ENCODE results near the gene SERINC1. TPM values are rescaled to one million over a fixed set of nuclear protein-coding genes. Genes with fewer than 3 reads are reported as not detected.

The SERINC1 gene
- total RNA-seq, 1 donor from 2014 or later, result 102 TPM

- no peak for TF ChIP-seq CTCF (IDR thresholded peaks at IDR 0.05; ENCODE audit: unreplicated experiment)
- DNase-seq (ENCODE audit: low spot score), result no peak
- no peak overlapping the region for H3K4me3 Mint-ChIP-seq (ENCODE audit: unreplicated experiment)
- no peak overlapping the region for H3K27ac Mint-ChIP-seq (ENCODE audit: unreplicated experiment)
- no peaks in the 10 kb centered on the region for H3K9me3 Mint-ChIP-seq (ENCODE audit: unreplicated experiment)
- H3K36me3 Mint-ChIP-seq (ENCODE audit: low read depth, unreplicated experiment), result no peaks in the 10 kb centered on the region
- H3K4me1 Mint-ChIP-seq (ENCODE audit: unreplicated experiment), result no peaks in the 10 kb centered on the region
- H3K27me3 Mint-ChIP-seq (ENCODE audit: unreplicated experiment), result no peaks in the 10 kb centered on the region
These were observed 54.8 kb downstream of the SERINC1 start for GRCh38 chr6:122416825-122417224.

- Mint-ChIP-seq H3K27me3 (ENCODE audit: unreplicated experiment) (peaks cover 1% of the 10 kb centered on the region), H3K36me3 (ENCODE audit: low read depth, unreplicated experiment) (no peaks in the 10 kb centered on the region), H3K4me1 (ENCODE audit: unreplicated experiment) (peaks cover 8% of the 10 kb centered on the region), H3K27ac (ENCODE audit: unreplicated experiment) (no peak overlapping the region), H3K4me3 (ENCODE audit: unreplicated experiment) (no peak overlapping the region), H3K9me3 (ENCODE audit: unreplicated experiment) (no peaks in the 10 kb centered on the region)
- no peak for DNase-seq (ENCODE audit: low spot score)
- no peak for TF ChIP-seq CTCF (IDR thresholded peaks at IDR 0.05; ENCODE audit: unreplicated experiment)
These were observed 59.6 kb downstream of the SERINC1 start for GRCh38 chr6:122412001-122412400.

GRCh38 chr6:122408702-122409458 lies 62.7 kb downstream of the SERINC1 start:
- Mint-ChIP-seq H3K27ac (ENCODE audit: unreplicated experiment) (no peak overlapping the region), H3K9me3 (ENCODE audit: unreplicated experiment) (no peaks in the 10 kb centered on the region)

GRCh38 chr6:122408240-122408639 lies 63.4 kb downstream of the SERINC1 start:
- no peaks in the 10 kb centered on the region for H3K36me3 Mint-ChIP-seq (ENCODE audit: low read depth, unreplicated experiment)
- H3K27ac Mint-ChIP-seq (ENCODE audit: unreplicated experiment), result no peak overlapping the region
- H3K4me1 Mint-ChIP-seq (ENCODE audit: unreplicated experiment), result peaks cover 11% of the 10 kb centered on the region
- no peaks in the 10 kb centered on the region for H3K9me3 Mint-ChIP-seq (ENCODE audit: unreplicated experiment)
- no peak for TF ChIP-seq CTCF (IDR thresholded peaks at IDR 0.05; ENCODE audit: unreplicated experiment)
- H3K4me3 Mint-ChIP-seq (ENCODE audit: unreplicated experiment), result no peak overlapping the region
- no peak for DNase-seq (ENCODE audit: low spot score)
- peaks cover 1% of the 10 kb centered on the region for H3K27me3 Mint-ChIP-seq (ENCODE audit: unreplicated experiment)

More at GRCh38 chr6:122408702-122409458, 62.7 kb downstream of the SERINC1 start:
- DNase-seq (ENCODE audit: low spot score), result no peak
- no peak for TF ChIP-seq CTCF (IDR thresholded peaks at IDR 0.05; ENCODE audit: unreplicated experiment)
- H3K36me3 Mint-ChIP-seq (ENCODE audit: low read depth, unreplicated experiment), result no peaks in the 10 kb centered on the region
- peaks cover 10% of the 10 kb centered on the region for H3K4me1 Mint-ChIP-seq (ENCODE audit: unreplicated experiment)
- H3K4me3 Mint-ChIP-seq (ENCODE audit: unreplicated experiment), result no peak overlapping the region
- peaks cover 1% of the 10 kb centered on the region for H3K27me3 Mint-ChIP-seq (ENCODE audit: unreplicated experiment)

GRCh38 chr6:122407712-122408111 lies 63.9 kb downstream of the SERINC1 start:
- no peak for TF ChIP-seq CTCF (IDR thresholded peaks at IDR 0.05; ENCODE audit: unreplicated experiment)
- Mint-ChIP-seq H3K4me1 (ENCODE audit: unreplicated experiment) (peaks cover 11% of the 10 kb centered on the region), H3K27me3 (ENCODE audit: unreplicated experiment) (peaks cover 1% of the 10 kb centered on the region), H3K9me3 (ENCODE audit: unreplicated experiment) (no peaks in the 10 kb centered on the region), H3K27ac (ENCODE audit: unreplicated experiment) (no peak overlapping the region), H3K36me3 (ENCODE audit: low read depth, unreplicated experiment) (no peaks in the 10 kb centered on the region), H3K4me3 (ENCODE audit: unreplicated experiment) (no peak overlapping the region)
- DNase-seq (ENCODE audit: low spot score), result no peak

Data from endothelial cell (in vitro differentiated cells).